Pancreas (tissue), 10 donors: Measurements from ENCODE around the gene STAC3. TPM values are rescaled to one million over a fixed set of nuclear protein-coding genes. Genes with fewer than 3 reads are reported as not detected.
"Not testable (repeated sequence)": the region's sequence is repeated elsewhere in the genome, so short reads cannot be mapped to it uniquely, and the experiment has no call there.

Experiments used
- ATAC-seq, 4 donors: fragments of 200-7000 bp; cut with Tn5 transposase; one replicate each; pipeline versions ENCODE4 v1.8.0 to v1.9.1; 2020; ENCODE audit warnings: mild to moderate bottlenecking in 4 of 4, moderate library complexity in 4 of 4
- DNase-seq, 6 donors: peaks; one replicate each; pipeline ENCODE4 v3.0.0-alpha.2; 2020
- FAIRE-seq: peaks from 2 replicates; lab custom pipeline; 2012; peaks lifted over from hg19 to GRCh38; lab: Jason Lieb, UNC
- H3K27ac ChIP-seq, 4 donors: fragments of 200-600 bp; sonication (generic); 1 replicate in 3 of 4; 2 replicates in 1 of 4; pipeline versions ENCODE4 v1.5.0 to v1.8.0; 2020
- H3K27me3 ChIP-seq, 4 donors: fragments of 200-600 bp; one replicate each; pipeline ENCODE4 v1.8.0; 2021
- H3K36me3 ChIP-seq, 3 donors: fragments of 200-600 bp; sonication (generic) in 1 of 3; one replicate each; pipeline versions ENCODE4 v1.5.0 to v1.8.0; 2020 to 2021
- H3K4me1 ChIP-seq, 3 donors: fragments of 200-600 bp; one replicate each; pipeline ENCODE4 v1.8.0; 2021
- H3K4me3 ChIP-seq, 4 donors: fragments of 200-600 bp; sonication (generic) in 2 of 4; one replicate each; pipeline versions ENCODE4 v1.5.0 to v1.8.0; 2020 to 2021
- H3K9me3 ChIP-seq, 4 donors: fragments of 200-600 bp; one replicate each; pipeline ENCODE4 v1.8.0; 2021
- WGBS, 2 donors: extraction: QIAGEN DNeasy Blood & Tissue Kit; methylation state at CpG; one replicate each; pipeline ENCODE4 v1.1.7; 2013; 5-methylcytosine and 5-hydroxymethylcytosine counted together
- intact Hi-C, 3 donors: fragments of 100-400 bp; cut with DNase I; formaldehyde crosslinking; loops; one replicate each; pipeline versions ENCODE4 v1.11.1 to v1.14.2; 2022
- polyA plus RNA-seq, 2 donors: library from polyadenylated mRNA; stranded (reverse); fragments of 200-250 nt; gene quantifications; one replicate each; pipeline ENCODE4 v1.2.3, GENCODE V29; 2013
- total RNA-seq, 6 donors: library from RNA; stranded (reverse); fragmentation: NEBNext Ultra II Directional in 4 of 6; extraction: Animal tissue kit (Norgen Biotek cat#: 25700) in 4 of 6; gene quantifications; one replicate each; pipeline versions ENCODE4 v1.2.1 to v1.2.4, GENCODE V29; 2021 to 2023
- TF ChIP-seq, protein P1 (sequence below), 4 donors: fragments of 200-600 bp; sonication (generic) in 3 of 4; IDR thresholded peaks; one replicate each; pipeline versions ENCODE4 v1.5.0 to v1.8.0; 2021; ENCODE audit warnings: antibody characterized with exemption in 4 of 4
- donor health status: healthy with polysubstance abuse.
- donor health status: DM: no; HTN: no; CAD: no; lungs with moderate emphysema.
- donor health status: DM: no; HTN: no; CAD: no.
- donor health status: control.
- donor health status: control.
- donor health status: Bipolar disorder and iron deficiency.
- donor health status: DM: yes; HTN: yes; CAD: no.
- donor health status: DM: no; HTN: no; CAD: no.
- donor health status: DM: no; HTN: no; CAD: no.
- donor health status: DM: yes; HTN: yes; CAD: no.

The STAC3 gene
- total and polyA plus RNA-seq, 8 donors, result 0.46 to 3.0 (median 1.1) TPM

DNA sequence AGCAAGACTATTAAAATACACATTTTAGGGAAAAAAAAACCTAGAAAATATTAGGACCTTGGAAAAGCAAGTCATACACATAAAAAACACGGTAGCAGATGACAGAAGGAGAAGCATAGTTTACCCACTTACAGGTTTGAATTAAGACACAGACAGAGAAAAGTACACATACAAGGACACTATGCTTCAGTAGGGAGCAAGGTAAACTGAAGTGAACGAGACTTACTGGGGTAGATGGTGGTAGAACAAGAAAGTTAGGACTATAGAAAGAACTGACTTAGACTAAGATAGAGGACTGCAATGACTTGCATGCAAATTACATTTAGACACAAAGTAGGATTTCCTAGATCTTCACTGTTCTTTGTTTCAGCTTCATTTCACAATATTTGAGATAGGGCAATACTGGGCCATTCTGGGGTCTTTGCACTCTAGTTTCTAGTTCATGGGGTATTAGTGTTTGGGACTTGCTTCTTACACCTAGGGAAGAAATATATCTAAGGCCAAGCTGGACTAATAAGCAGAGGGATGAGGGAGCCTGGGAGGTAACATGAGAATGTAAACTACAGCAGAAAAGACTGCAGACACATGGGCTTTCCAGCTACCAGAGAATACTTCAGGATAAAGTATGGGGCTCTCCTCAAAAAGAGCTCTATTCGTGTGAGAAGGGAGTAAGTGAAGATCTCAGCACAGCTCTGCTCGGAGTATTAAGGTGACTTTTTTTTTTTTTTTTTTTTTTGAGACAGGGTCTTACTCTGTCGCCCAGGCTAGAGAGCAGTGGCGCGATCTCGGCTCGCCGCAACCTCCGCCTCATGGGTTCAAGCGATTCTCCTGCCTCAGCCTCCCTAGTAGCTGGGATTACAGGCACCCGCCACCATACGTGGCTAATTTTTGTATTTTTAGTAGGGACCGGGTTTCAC is 27.7 kb upstream of the STAC3 start:
- Histone ChIP-seq H3K9me3 (no peaks in the 10 kb centered on the region), H3K4me3 (no peak overlapping the region), H3K36me3 (peaks cover 0 to 29% (median 0%) of the 10 kb centered on the region in 3 donors), H3K4me1 (peaks cover 0 to 3% (median 0%) of the 10 kb centered on the region in 3 donors), H3K27me3 (no peaks in the 10 kb centered on the region), H3K27ac (no peak overlapping the region)
- no peak for DNase-seq
- TF ChIP-seq, protein P1, sequence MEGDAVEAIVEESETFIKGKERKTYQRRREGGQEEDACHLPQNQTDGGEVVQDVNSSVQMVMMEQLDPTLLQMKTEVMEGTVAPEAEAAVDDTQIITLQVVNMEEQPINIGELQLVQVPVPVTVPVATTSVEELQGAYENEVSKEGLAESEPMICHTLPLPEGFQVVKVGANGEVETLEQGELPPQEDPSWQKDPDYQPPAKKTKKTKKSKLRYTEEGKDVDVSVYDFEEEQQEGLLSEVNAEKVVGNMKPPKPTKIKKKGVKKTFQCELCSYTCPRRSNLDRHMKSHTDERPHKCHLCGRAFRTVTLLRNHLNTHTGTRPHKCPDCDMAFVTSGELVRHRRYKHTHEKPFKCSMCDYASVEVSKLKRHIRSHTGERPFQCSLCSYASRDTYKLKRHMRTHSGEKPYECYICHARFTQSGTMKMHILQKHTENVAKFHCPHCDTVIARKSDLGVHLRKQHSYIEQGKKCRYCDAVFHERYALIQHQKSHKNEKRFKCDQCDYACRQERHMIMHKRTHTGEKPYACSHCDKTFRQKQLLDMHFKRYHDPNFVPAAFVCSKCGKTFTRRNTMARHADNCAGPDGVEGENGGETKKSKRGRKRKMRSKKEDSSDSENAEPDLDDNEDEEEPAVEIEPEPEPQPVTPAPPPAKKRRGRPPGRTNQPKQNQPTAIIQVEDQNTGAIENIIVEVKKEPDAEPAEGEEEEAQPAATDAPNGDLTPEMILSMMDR (IDR thresholded peaks at IDR 0.05), result no peak
- no peak for ATAC-seq
- intact Hi-C loops, result no loop called here
- FAIRE-seq, result no peak
- 89 to 91% methylated on average over 15 of the region's 15 CpGs for WGBS, 2 donors

- H3K27me3 ChIP-seq, result no peaks in the 10 kb centered on the region
- FAIRE-seq (no peak), DNase-seq (peak in 2 of 6 donors; percentile 29 to 40), ATAC-seq (peak in 3 of 4 donors; percentile 45 to 64 (median 45))
- WGBS, 2 donors, result 39 to 51% methylated on average over 4 of the region's 4 CpGs
- H3K9me3 ChIP-seq, result no peaks in the 10 kb centered on the region
- H3K27ac ChIP-seq, result no peak overlapping the region
- TF ChIP-seq, protein P1 (IDR thresholded peaks at IDR 0.05), result peak in 1 of 4 donors; percentile 6
- no peak overlapping the region for H3K4me3 ChIP-seq
- H3K4me1 ChIP-seq, result peaks cover 0 to 3% (median 0%) of the 10 kb centered on the region in 3 donors
- intact Hi-C loops, result no loop called here
- peaks cover 0 to 14% (median 0%) of the 10 kb centered on the region in 3 donors for H3K36me3 ChIP-seq
Observed at GRCh38 chr12:57276935-57277563, 26.1 kb upstream of the STAC3 start.

- FAIRE-seq, H3K4me1 ChIP-seq, H3K9me3 ChIP-seq, H3K36me3 ChIP-seq, H3K4me3 ChIP-seq, ATAC-seq, H3K27me3 ChIP-seq, DNase-seq, intact Hi-C loops, H3K27ac ChIP-seq: not testable (repeated sequence)
- WGBS, 2 donors, result 95 to 98% methylated on average over 6 of the region's 6 CpGs
Observed at GRCh38 chr12:57276233-57276632, 25.2 kb upstream of the STAC3 start.

DNA sequence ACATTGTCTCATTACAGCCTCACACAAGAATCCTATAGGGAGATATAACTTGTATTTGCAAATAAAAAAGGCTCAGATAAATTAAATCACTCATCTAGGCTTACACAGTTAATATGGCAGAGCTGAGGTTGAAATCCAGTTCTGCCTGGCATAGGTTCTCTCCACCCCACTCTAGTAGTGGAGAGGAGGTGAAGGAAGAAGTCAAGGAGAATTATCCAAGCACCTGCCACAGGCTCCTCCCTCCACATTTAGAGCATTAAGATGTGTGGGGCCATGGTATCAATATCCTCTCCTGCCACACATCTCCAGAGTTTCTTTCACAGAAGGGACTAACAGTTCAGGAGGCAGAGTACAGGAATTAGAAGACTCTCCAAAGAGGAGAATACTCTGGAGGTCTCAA is 22.5 kb upstream of the STAC3 start:
- H3K9me3 ChIP-seq, result no peaks in the 10 kb centered on the region
- FAIRE-seq (no peak), ATAC-seq (no peak), DNase-seq (no peak)
- H3K27me3 ChIP-seq, result no peaks in the 10 kb centered on the region
- intact Hi-C loops, result no loop called here
- no peak overlapping the region for H3K4me3 ChIP-seq
- H3K27ac ChIP-seq, result no peak overlapping the region
- TF ChIP-seq, protein P1 (IDR thresholded peaks at IDR 0.05), result no peak
- H3K36me3 ChIP-seq, result peaks cover 0 to 13% (median 12%) of the 10 kb centered on the region in 3 donors
- H3K4me1 ChIP-seq, result no peaks in the 10 kb centered on the region

DNA sequence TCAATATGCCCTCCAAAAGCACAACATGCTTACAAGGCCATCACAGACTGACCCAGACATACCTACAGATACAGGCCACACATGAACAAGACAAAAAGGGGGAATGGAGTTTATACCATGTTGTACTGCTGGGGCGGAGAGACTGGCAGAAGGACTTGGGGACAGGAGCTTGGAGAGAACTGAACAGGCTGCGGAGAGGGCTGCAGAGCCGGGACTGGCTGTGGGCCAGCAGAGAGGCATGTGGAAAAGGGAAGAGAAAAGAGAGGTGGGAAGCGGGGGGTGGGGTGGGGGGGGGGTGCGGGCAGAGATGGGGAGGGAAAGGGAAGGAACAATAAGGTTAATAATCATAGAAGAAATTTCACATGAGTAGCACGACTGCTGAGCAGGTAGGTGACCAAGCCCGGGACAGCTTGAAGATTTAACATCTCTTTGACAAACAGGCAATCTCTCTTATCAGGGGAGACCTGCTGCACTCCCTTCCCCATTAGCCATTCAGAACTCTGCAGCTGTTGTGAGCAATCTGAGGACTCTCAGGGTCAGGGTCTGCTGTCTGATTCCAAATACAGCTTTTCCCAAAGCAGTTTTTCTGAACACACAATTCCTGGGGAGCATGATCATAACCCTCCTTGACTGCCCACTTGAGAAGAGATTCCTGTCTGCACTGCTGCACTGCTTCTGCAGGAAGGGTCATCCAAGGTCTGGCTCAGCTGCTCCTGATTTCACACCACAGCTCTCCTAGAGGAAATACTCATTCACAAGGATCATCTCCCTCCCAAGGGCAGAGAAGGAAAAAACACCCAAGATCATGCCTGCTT is 21.6 kb upstream of the STAC3 start:
- intact Hi-C loops, result no loop called here
- H3K27ac ChIP-seq, result no peak overlapping the region
- no peak overlapping the region for H3K4me3 ChIP-seq
- no peaks in the 10 kb centered on the region for H3K4me1 ChIP-seq
- no peaks in the 10 kb centered on the region for H3K27me3 ChIP-seq
- ATAC-seq (no peak), FAIRE-seq (no peak), DNase-seq (no peak)
- WGBS, 2 donors, result 70 to 71% methylated on average over 6 to 7 of the region's 7 CpGs
- TF ChIP-seq, protein P1 (IDR thresholded peaks at IDR 0.05), result no peak
- peaks cover 0 to 18% (median 15%) of the 10 kb centered on the region in 3 donors for H3K36me3 ChIP-seq
- H3K9me3 ChIP-seq, result no peaks in the 10 kb centered on the region
